Measurements from ENCODE around the gene PRPF31.
A peak's percentile ranks its signal among the peaks of the same experiment; 100 is the strongest.

PRPF31 gene

GRCh38 chr19:54136864-54137698, 21.5 kb downstream of the PRPF31 start:
- Histone ChIP-seq H3K27ac (peak overlapping the region in 20 of 21 experiments; percentile 92 to 100 (median 99)), H3K4me3 (peak overlapping the region; percentile 69 to 100 (median 96))

GRCh38 chr19:54137699-54138488, 22.3 kb downstream of the PRPF31 start, which contains the start of gene CNOT3:
TSS of gene CNOT3 (plus strand) at chr19:54137762. CDS start at chr19:54142979, 5,217 bp downstream.
- peak within 1 kb of the TSS; percentile 92 to 100 (median 99) for H3K27ac ChIP-seq

GRCh38 chr19:54138489-54139256, 23.1 kb downstream of the PRPF31 start:
- peak overlapping the region in 20 of 21 experiments; percentile 92 to 100 (median 99) for H3K27ac ChIP-seq

More at GRCh38 chr19:54137699-54138488, 22.3 kb downstream of the PRPF31 start, which contains the start of gene CNOT3:
- H3K4me3 ChIP-seq: peak within 1 kb of the TSS; percentile 69 to 100 (median 96)

GRCh38 chr19:54141356-54141755, 25.8 kb downstream of the PRPF31 start:
- Histone ChIP-seq H3K27ac (peak overlapping the region in 8 of 21 experiments; percentile 7 to 77 (median 70)), H3K4me3 (no peak overlapping the region)

More at GRCh38 chr19:54138489-54139256, 23.1 kb downstream of the PRPF31 start:
- H3K4me3 ChIP-seq: peak overlapping the region; percentile 69 to 100 (median 96)

GRCh38 chr19:54142166-54142780, 26.7 kb downstream of the PRPF31 start:
- Histone ChIP-seq H3K4me3 (no peak overlapping the region), H3K27ac (peak overlapping the region in 6 of 21 experiments; percentile 16 to 77 (median 70))

- no peak overlapping the region for H3K4me3 ChIP-seq
- peak overlapping the region in 1 of 21 experiments; percentile 2 for H3K27ac ChIP-seq
Measured at GRCh38 chr19:54145541-54146158, 30.1 kb downstream of the PRPF31 start.

- H3K27ac ChIP-seq: no peak overlapping the region
Measured at GRCh38 chr19:54147676-54148075, 32.1 kb downstream of the PRPF31 start.

GRCh38 chr19:54148158-54148557, 32.6 kb downstream of the PRPF31 start:
- Histone ChIP-seq H3K27ac (no peak overlapping the region), H3K4me3 (no peak overlapping the region)

More at GRCh38 chr19:54147676-54148075, 32.1 kb downstream of the PRPF31 start:
- H3K4me3 ChIP-seq: no peak overlapping the region

- H3K27ac ChIP-seq: peak overlapping the region in 1 of 21 experiments; percentile 13
Measured at GRCh38 chr19:54149021-54149812, 33.7 kb downstream of the PRPF31 start.

GRCh38 chr19:54151362-54152035, 35.9 kb downstream of the PRPF31 start:
- no peak overlapping the region for H3K4me3 ChIP-seq
- no peak overlapping the region for H3K27ac ChIP-seq

More at GRCh38 chr19:54149021-54149812, 33.7 kb downstream of the PRPF31 start:
- no peak overlapping the region for H3K4me3 ChIP-seq

- H3K4me3 ChIP-seq: no peak overlapping the region
- H3K27ac ChIP-seq: no peak overlapping the region
Measured at GRCh38 chr19:54152267-54152666, 36.7 kb downstream of the PRPF31 start.

- H3K27ac ChIP-seq: peak overlapping the region in 2 of 21 experiments; percentile 25 to 27
Measured at GRCh38 chr19:54152878-54153524, 37.4 kb downstream of the PRPF31 start.

GRCh38 chr19:54153731-54154326, 38.3 kb downstream of the PRPF31 start:
- H3K27ac ChIP-seq: peak overlapping the region in 5 of 21 experiments; percentile 25 to 52 (median 28)
- H3K4me3 ChIP-seq: no peak overlapping the region

More at GRCh38 chr19:54152878-54153524, 37.4 kb downstream of the PRPF31 start:
- no peak overlapping the region for H3K4me3 ChIP-seq

GRCh38 chr19:54154603-54155345, 39.2 kb downstream of the PRPF31 start:
- Histone ChIP-seq H3K27ac (peak overlapping the region in 5 of 21 experiments; percentile 6 to 55 (median 35)), H3K4me3 (no peak overlapping the region)

- Histone ChIP-seq H3K4me3 (no peak overlapping the region), H3K27ac (peak overlapping the region in 2 of 21 experiments; percentile 54 to 55)
Measured at GRCh38 chr19:54155694-54156093, 40.1 kb downstream of the PRPF31 start.
